GM19463 (cell line): ENCODE results near the gene SYNJ2.
A peak's percentile ranks its signal among the peaks of the same experiment; 100 is the strongest.

ENCODE experiments used
- ATAC-seq: cut with Tn5 transposase; IDR thresholded peaks from one replicate; pipeline ENCODE4 v1.9.1; 2021; ENCODE audit warnings: mild to moderate bottlenecking, moderate library complexity; ENCODE audit not compliant: unreplicated experiment

SYNJ2 gene

GRCh38 chr6:158039178-158039557 lies 57.5 kb downstream of the SYNJ2 start:
- no peak for ATAC-seq

GRCh38 chr6:158039571-158040050 lies 57.9 kb downstream of the SYNJ2 start:
- ATAC-seq = no peak

- peak; percentile 78 for ATAC-seq
Measured at GRCh38 chr6:158040051-158040803, 58.6 kb downstream of the SYNJ2 start.

GRCh38 chr6:158040804-158041347 lies 59.2 kb downstream of the SYNJ2 start:
- no peak for ATAC-seq

GRCh38 chr6:158041370-158041769 lies 59.7 kb downstream of the SYNJ2 start:
- ATAC-seq = no peak

GRCh38 chr6:158041788-158042187 lies 60.1 kb downstream of the SYNJ2 start:
- no peak for ATAC-seq

GRCh38 chr6:158042245-158042798 lies 60.7 kb downstream of the SYNJ2 start:
- no peak for ATAC-seq

GRCh38 chr6:158043008-158043407 lies 61.3 kb downstream of the SYNJ2 start:
- ATAC-seq = no peak

GRCh38 chr6:158043586-158044524 lies 62.2 kb downstream of the SYNJ2 start:
- no peak for ATAC-seq

GRCh38 chr6:158044525-158044888 lies 62.8 kb downstream of the SYNJ2 start:
- no peak for ATAC-seq

GRCh38 chr6:158046201-158047126 lies 64.8 kb downstream of the SYNJ2 start:
- ATAC-seq = no peak

- no peak for ATAC-seq
Measured at GRCh38 chr6:158047127-158047518, 65.5 kb downstream of the SYNJ2 start.

- ATAC-seq = no peak
Measured at GRCh38 chr6:158047563-158048323, 66.1 kb downstream of the SYNJ2 start.

GRCh38 chr6:158048589-158048988 lies 66.9 kb downstream of the SYNJ2 start:
- ATAC-seq = no peak

- ATAC-seq = no peak
Measured at GRCh38 chr6:158049055-158050028, 67.7 kb downstream of the SYNJ2 start.

- ATAC-seq = no peak
Measured at GRCh38 chr6:158050107-158050735, 68.6 kb downstream of the SYNJ2 start.

GRCh38 chr6:158050955-158051354 lies 69.3 kb downstream of the SYNJ2 start:
- no peak for ATAC-seq

- ATAC-seq = no peak
Measured at GRCh38 chr6:158051968-158052367, 70.3 kb downstream of the SYNJ2 start.
